ENCODE results near the gene OXA1L.

DNA sequence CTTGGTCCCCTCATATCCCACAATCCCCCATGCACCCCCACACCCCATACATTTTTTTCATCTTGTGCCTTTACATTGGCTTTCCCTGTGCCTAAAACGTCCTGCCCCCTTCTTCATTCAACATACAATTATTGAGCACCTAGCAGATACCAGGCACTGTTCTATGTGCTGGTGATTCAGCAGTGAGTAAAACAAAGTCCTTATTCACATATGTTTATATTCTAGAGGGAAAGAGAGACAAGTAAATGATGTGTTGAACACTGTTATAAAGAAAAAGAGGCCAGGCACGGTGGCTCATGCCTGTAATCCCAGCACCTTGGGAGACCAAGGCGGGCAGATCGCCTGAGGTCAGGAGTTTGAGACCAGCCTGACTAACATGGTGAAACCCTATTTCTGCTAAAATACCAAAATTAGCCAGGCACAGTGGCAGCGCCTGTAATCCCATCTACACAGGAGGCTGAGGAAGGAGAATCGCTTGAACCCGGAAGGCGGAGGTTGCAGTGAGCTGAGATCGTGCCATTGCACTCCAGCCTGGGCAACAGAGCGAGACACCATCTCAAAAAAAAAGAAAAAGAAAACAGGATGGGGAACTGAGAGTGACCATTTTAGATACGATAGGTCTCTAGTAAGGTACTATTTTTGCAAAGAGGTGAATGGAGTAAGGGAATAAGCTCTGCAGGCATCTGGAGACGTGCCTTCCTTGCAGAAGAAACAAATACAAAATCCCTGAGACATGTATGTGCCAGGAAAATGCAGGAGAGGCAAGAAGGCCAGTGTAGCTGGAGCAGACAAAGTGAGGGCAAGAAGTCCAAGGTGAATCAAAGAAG lies 36.6 kb downstream of the OXA1L start:
- TF ChIP-seq, protein P1, sequence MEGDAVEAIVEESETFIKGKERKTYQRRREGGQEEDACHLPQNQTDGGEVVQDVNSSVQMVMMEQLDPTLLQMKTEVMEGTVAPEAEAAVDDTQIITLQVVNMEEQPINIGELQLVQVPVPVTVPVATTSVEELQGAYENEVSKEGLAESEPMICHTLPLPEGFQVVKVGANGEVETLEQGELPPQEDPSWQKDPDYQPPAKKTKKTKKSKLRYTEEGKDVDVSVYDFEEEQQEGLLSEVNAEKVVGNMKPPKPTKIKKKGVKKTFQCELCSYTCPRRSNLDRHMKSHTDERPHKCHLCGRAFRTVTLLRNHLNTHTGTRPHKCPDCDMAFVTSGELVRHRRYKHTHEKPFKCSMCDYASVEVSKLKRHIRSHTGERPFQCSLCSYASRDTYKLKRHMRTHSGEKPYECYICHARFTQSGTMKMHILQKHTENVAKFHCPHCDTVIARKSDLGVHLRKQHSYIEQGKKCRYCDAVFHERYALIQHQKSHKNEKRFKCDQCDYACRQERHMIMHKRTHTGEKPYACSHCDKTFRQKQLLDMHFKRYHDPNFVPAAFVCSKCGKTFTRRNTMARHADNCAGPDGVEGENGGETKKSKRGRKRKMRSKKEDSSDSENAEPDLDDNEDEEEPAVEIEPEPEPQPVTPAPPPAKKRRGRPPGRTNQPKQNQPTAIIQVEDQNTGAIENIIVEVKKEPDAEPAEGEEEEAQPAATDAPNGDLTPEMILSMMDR (IDR thresholded peaks at IDR 0.05), result no peak
- no peak for TF ChIP-seq POLR2A (IDR thresholded peaks at IDR 0.05)
